HEK293 (cell line): ENCODE results near the gene PSMG1.

Experiments
- CTCF ChIP-seq: fragments of 450-650 bp; formaldehyde crosslinking; IDR thresholded peaks from 2 replicates; pipeline ENCODE4 v1.5.1; 2016; ENCODE audit warnings: missing biosample characterization, missing genetic modification characterization
- MZF1 ChIP-seq: fragments of 450-650 bp; formaldehyde crosslinking; IDR thresholded peaks from 2 replicates; pipeline ENCODE4 v1.5.1; 2017; ENCODE audit warnings: missing biosample characterization, missing genetic modification characterization, borderline replicate concordance
- RBAK ChIP-seq: fragments of 450-650 bp; formaldehyde crosslinking; IDR thresholded peaks from 2 replicates; pipeline ENCODE4 v1.5.1; 2016; ENCODE audit warnings: missing biosample characterization, missing genetic modification characterization
- SETDB1 ChIP-seq: IDR thresholded peaks from one replicate; pipeline ENCODE4 v1.6.1; 2017; ENCODE audit warnings: mild to moderate bottlenecking, low read length, moderate library complexity, mixed read lengths; ENCODE audit not compliant: insufficient read length
- ZNF26 ChIP-seq: fragments of 450-650 bp; formaldehyde crosslinking; IDR thresholded peaks from 2 replicates; pipeline ENCODE4 v1.5.1; 2016; ENCODE audit warnings: missing biosample characterization, missing genetic modification characterization
- ZNF677 ChIP-seq: fragments of 450-650 bp; IDR thresholded peaks from 2 replicates; pipeline ENCODE4 v1.5.0; 2018; ENCODE audit warnings: missing biosample characterization, mild to moderate bottlenecking, missing genetic modification characterization, moderate library complexity

DNA sequence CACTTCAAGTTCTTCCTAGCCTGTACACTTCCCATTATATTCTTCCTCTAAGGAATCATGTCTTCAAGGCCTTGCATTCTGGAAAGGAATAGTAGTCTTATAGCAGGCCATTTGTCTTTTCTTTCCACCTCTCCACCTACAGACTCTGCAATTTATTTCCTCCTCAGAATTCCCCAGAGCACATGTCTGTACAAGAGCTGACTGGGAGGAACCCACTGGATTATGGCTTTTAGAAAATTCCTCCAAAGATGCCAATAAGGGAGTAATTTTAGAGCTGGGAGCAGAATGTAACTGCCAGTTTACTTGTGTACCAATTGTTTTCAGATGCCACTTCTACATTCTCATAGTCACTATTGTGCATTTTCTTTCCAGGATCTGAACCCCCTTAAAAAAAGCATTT, 3.4 kb upstream of the PSMG1 start:
- TF ChIP-seq CTCF (tag by site-specific recombination) = no peak
- no peak for TF ChIP-seq ZNF677
- TF ChIP-seq SETDB1 = no peak
- no peak for TF ChIP-seq ZNF26 (tag by site-specific recombination)
- no peak for TF ChIP-seq MZF1 (tag by site-specific recombination)
- TF ChIP-seq RBAK (tag by site-specific recombination) = no peak
